Measurements from ENCODE around the gene CTCF.

Gene CTCF

DNA sequence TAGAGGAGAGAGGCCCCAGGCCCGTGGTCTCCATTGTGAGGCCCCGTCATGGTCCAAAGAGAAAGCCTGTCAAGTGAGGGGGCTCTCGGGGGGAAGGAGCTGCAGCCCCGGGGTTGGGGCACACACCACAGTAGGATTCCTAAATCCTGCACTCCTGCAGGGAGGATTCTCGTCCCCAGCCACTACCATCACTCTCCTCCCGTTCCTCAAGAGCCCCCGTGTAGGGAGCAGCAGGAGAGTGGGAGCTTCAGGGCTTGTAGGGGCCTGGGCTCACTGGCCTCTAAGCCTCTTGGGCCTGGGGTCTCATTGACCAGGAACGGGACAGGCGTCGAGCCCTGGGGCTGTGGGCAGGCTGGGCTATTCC, 105.1 kb downstream of the CTCF start:
- DNase-seq = no peak

DNA sequence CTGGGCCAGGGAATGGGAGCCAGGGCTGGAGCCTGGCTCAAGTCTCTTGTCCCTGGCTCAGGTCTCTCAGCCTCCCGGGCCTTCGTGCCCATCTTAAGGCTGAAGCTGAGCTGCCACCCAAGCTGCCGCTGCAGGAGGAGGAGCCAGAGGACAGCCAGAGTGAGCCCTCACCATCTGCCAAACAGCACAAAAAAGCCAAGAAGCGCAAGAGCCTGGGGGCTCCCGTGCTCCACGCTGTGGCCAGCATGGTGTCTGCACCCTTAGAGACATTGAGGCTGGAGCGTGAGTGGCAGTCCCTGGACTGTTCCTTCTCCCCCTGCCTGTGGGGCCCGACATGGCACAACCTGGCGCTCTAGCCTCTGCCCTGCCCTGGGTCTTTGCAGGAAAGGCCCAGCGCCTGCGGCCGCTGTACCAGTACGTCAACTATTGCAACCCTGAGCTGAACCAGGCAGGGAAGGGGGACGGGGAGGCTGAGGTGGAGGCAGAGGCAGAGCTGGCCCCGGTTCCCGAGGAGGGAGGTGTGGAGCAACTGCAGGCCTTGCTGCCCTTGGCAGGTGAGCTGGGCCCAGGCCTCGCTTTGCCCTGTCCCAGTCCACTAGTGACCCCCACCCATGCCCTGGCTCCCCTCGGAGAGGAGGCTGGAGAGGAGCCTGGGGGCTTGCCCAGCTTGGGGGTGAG, 105.6 kb downstream of the CTCF start:
- peak; percentile 75 for DNase-seq

DNA sequence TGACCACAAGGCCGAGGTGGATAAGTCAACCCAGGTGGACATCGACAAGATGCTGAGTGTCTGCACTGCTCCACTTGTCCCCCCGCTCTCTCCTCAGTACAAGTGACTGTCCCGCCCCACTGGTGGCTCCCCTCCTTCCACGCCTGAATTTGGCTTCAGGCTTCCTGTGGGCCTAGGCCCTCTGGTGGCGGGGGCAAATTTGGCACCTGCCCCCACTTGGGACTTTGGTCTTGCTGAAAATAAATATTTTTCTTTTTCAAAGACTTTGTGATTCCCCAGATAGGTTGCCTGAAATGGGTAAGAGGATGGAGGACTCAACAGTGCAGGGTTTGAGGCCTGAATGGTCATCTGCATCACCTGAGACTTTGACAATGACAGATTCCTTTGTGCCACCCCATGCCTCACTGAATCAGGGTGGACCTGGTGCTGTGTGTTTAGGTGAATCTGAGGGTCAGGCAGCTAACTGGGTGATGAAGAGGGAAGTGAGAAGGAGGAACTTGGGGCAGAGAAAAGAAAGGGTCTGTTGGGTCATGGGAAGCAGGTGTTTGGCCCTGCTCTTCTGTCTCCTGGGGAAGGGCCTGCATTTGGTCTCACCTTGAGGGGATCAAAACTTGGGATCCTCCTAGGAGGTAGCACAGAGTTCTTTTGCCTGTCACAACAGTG, 106.3 kb downstream of the CTCF start:
- no peak for DNase-seq

DNA sequence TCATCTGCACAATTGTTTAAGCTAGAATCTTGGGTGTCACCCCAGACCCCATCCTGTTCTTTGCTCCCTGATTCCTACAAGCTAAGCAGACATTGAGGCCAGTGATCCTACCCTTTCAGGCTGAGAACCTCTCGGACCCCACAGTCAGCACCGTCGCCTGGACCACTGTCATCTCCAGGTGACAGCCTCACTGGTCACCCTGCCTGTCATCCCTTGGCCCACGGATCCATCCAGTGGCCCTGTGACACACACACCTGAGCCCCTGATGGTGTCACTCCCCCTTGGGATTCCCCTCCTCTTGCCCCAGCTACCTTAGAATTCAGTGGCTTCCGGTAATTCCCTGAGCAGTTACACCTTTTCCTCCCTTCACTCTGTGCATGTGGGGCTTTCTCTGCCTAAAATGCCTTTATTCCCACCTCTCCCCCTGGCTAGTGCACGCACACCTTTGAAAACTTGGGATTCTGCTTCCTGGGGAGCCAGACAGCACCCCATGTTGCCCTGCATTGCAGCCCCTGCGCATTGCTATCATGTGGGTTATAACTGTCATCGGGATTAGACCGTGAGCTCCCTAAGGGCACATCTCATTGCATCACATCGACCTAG, 107.3 kb downstream of the CTCF start:
- no peak for DNase-seq

DNA sequence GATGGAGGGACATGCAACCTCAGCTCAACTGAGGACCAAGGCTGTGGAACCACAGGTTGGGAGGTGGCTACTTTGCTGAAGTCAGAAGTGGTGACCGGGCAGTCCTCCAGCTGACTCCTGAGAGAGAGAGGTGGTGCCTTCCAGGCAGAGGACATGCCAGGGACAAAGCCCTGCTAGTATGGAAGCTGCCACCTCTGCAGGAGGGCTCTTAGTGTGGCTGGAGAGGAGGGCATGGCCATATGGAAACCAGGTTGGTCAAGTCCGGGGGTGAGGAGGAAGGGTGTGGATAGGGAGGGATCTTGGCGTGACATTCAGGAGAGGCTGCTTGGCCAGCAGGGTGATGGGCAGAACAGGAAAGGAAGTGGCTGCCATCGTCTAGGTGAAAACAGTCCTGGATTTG, 110.0 kb downstream of the CTCF start:
- DNase-seq = no peak

DNA sequence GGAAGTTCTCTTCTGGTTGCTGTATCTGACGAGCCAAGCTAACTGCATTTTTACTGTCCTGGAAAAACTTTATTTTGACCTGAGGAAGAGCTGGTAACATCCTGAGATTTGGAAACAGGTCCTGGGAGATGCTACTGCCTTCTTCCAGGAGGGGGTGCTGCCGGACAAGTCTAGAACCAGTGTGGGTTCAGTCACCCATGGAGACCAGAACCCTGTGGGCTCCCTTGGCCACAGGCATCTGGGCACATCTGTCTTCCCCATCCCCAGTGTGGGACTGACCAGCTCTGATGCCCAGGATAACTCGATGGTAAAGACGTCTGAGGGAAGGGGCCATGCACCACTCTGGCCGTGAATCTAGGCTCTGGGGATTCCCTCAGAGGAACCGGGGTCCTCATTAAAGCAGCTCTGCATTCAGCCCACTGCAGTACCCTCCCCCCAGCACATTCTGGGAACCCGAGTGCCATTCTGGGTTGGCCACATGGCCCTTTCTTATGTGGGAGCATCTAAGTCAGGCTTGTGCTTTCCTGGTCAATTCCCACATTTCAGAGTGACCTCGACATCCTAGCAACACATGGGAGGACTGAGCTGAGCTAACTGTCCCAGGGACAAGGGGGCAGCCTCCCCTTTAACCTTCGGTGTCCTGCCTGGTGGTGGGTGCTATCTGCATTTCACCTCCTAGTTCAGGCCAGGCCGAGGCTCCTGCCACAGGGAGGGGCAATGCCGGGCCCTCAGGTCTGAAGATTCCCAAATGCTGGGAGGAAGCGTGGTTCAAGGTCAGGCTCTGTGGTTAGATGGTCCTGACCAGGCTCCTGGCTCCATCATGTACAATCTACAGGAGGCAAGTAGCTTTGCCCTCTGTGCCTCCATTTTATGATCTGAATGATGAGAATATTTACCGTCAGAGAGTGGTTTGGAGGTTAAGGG, 110.7 kb downstream of the CTCF start:
- no peak for DNase-seq

DNA sequence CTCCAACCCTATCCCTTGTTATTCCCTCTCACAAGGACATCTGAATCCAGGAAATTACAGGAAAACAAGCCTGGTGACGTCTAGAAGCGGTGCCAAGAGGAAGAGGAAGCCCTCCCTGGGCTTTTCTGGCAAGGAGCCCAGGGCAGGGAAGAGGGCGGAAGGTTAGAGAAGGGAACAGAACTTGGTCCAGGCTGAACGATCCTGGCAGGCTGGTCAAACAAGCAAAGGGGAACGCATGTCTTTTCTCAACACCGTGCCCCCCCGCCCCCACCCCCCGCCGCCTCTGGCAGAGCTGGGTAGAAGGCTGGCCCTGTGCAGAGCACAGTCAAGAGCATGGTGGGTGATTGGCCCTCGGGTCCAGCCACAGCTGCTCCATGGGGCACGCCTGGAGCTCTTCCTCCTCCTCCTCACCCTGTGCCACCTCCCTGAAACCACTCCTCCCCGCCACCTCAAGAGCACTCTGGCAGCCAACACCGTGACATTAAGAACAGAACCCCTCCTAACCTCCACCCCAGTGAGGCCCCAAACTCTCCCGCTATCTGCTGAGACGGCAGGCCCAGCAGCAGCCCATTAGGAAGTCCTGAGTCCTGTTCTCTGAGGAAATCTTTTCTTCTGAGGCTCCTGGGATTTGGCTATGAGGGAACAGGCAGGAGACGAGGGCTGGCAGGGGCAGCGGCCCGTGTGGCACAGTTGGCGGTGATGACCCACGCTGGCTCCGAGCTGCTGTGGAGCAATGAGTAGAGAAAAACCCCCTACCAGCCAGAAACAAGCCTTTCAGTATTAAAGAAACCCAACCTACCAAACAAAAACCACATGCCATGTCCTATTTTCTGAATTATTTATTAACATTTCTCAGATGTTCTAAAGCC, 111.6 kb downstream of the CTCF start:
- DNase-seq = no peak

DNA sequence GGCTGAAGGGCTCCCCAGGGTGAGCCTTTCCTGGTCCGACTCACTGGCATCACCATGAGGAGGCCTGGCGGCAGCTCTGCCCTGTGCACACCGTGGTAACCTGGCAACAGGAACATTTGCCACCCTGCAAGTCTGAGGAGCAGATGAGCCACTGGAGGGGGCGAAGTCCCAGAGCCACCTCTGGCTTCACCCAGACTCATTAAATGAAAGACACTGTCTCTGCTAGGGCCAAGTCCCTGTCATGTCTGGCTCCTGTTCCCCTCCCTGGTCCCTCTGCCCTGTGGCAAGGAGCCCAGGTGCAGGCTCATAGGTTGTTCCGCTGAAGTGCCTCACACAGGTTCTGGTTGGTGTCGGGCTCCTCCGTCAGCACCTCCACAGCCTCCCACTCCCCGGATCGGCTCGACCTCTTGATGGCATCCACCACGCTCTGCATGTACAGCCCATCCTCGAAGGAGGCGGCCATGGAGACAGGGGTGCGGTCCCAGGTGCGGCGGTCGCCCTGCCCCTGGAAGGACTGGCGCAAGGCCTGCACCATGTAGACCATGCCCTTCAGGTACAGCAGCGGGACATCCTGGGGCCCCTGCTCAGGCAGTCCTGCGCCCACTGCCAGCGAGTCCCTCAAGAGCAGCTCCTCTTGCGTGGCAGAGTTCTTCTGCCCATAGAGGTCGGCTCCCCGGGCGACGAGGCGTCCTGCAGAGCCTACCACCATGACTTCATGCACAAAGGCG, 112.7 kb downstream of the CTCF start:
- DNase-seq = no peak

DNA sequence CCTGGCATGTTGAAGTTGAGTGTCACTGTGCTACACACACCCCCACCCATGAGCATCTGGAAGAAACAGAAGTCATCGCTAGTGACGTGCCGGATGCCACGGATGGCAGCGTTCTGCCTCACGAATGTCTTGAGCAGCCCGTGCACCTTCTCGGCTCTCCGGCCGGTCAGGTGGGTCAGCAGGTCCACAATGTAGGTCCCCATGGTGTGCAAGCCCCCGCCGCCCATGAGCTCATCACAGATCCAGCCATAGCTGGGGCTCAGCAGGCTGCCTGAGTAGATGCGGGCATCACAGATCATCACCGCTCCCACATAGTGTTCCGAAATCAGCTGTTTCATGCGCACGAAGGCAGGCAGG, 113.2 kb downstream of the CTCF start:
- DNase-seq = no peak

DNA sequence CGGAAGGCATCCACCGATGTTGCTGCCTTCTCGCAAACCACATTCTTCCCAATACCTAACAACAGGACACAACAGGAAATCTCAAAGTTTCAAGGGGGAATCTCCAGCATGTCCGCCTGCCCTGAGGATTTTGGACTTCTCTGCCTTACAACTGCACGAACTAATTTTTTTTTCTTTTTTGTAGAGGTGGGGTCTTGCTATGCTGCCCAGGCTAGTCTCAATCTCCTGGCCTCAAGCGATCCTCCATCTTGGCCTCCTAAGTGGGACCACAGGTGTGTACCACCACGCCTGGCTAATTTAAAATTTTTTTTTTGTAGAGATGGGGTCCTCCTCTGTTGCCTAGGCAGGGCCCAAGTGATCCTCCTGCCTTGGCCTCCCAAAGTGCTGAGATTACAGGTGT, 113.7 kb downstream of the CTCF start:
- no peak for DNase-seq

DNA sequence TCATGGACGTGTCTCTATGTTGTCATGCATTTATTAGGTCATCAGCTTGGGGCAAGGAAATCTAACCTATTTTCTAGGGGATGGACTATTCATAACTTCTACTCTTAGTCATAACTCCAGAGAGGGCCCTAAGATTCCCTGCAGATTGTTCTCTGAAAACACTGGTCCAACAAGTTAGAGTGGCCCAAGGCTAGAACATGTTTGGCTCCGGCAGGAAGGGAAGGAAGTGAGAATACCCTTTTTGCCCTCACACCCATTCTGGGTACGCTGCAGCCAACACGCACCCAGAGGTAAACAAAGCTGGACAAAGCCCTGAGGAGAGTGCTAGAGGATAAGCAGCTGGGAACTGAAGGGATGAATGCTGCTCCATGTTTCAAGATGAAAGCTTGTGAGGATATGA, 114.2 kb downstream of the CTCF start:
- DNase-seq = no peak

DNA sequence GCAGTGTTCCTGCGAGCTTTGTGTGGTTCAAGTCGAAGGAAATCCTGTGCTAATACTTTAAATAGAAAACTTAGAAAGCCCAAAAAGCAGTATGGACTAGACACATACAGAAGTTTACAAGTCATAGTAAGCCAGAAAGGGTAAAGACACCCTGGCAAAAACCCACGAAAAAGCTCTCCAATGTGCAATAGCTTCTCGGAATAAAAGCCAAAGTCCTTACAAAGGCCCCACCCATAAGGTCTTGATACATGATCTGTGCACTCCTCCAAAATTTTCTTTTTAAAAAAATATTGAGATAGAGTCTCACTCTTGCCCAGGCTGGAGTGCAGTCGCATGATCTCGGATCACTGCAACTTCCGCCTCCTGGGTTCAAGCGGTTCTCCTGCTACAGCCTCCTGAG, 114.6 kb downstream of the CTCF start:
- DNase-seq = no peak

DNA sequence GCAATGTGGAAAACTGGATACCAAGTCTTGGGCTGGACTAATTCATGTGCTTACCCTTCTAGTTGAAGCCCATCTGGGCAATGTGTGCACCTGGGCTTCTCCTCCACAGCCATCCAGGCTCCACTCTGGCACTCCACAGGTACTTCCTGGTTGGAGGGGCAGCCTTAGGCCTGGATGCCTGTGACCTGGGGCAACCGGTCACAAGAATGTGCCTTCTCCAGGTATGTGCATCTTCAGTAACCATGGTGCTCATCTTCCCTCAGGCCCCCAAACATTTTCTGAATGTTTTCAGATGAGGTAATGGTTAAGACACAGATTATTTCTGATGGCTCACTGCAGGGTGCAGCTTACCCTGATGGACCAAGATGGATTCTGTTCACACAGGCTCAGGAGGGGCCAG, 115.4 kb downstream of the CTCF start:
- DNase-seq = no peak

DNA sequence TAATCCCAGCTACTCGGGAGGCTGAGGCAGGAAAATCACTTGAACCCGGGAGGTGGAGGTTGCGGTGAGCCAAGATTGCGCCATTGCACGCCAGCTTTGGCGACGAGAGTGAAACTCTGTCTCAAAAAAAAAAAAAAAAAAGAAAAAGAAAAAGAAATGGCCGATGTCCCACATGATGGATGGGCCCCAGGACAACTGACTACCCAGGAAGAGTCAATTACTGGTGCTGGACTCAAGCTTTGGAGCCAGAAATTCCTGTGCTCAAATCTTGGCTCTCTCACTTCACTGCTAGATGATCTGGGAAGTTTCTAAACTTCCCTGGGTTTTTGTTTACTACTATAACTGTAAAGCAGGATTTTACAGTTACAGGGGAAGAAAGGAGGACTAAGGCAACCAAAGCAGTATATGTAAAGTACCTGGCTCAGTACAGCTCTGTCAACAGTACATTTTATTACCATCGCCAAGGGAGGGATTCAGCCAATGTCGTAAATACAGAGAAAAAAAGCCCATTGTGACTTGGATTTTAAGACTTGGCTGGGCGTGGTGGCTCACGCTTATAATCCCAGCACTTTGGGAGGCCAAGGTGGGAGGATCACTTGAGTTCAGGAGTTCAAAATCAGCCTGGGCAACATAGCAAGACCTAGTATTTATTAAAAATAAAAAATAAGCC, 116.2 kb downstream of the CTCF start:
- DNase-seq = no peak

DNA sequence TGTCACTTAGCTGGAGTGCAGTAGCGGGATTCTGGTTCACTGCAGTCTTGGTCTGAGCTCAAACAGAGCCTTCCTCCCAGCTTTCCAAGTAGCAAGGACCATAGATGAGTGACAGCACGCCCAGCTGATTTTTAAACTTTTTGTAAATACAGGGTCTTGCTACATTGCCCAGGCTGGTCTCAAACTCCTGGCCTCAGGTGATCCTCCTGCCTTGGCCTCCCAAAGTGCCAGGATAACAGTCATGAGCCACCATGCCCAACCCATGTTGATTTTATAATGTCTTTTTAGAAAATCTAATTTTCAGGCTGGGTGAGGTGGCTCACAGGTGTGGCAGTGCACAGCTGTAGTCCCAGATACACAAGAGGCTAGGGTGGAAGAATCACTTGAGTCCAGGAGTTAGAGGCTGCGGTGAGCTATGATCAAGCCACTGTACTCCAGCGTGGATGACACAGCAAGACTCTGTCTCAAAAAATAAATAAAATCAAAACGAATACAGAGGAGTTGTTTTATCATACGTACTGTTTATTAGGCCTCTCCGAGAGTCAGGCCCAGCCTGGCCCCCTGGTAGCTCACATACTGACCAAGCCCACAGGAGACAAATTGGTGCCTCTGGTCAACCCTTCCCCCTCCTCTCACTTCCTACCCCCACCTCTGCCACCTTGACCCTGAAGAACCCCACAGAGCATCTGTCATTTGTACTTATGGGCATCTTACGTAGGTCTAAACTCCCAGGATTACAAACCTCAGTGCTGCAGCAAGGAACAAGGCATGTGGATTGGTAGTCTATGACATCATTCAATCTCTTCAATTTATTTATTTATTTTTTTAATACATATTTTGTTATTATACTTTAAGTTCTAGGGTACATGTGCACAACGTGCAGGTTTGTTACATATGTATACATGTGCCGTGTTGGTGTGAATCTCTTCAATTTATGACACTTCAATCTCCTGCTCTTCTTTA, 117.9 kb downstream of the CTCF start:
- DNase-seq = no peak

DNA sequence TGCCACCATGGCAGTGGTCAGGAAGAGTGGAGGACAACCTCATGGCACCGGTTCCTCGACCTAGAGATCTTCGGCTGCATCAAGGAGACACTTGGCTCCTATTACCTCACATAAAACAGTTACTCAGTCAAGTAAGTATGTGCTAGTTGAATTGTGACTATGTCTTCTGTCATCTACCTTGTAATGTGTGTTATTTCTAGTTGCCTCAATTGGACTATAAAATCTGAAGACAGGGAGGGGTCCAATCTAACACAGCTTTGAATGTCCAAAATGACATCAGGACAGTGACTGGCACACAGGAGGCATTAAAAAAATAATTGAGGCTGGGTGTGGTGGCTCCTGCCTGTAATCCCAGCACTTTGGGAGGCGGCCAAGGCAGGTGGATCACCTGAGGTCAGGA, 121.4 kb downstream of the CTCF start:
- no peak for DNase-seq

DNA sequence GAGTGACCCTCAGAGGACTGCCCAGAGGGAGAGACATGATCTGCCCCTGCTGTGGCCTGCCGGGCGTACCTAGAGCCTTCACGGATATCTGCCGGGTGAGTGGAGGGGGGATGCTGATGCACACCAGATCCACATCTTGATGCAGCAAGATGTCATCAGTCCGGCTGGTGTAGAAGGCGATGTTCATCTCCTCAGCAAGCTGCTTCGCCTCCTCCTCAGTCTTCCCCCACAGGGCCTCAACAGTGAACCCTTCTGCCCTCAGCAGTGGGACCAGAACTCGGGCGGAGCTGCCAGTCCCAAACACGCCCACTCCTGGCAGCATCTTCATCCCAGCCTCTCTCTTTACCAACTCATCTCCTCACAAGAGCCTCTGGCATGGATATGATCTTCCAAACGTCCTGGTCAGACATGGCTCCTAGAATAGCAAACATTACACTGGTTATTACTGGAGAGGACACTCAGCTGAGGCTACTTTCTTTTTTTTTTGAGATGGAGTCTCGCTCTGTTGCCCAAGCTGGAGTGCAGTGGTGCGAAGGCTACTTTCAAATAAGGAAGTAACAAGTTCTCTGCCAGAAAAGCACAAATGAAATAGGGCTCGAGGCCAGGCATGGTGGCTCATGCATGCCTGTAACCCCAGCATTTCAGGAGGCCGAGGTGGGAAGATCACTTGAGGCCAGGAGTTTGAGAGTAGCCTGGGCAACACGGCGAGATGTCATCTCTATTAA, 123.2 kb downstream of the CTCF start:
- no peak for DNase-seq

Measured in NCI-H345 (cell line).